CD4-positive, alpha-beta T cell treated with Interleukin-4 for 1 hour (primary cell): ENCODE results near the gene CREBL2.
"Not testable (repeated sequence)": the region's sequence is repeated elsewhere in the genome, so short reads cannot be mapped to it uniquely, and the experiment has no call there.

Source experiments
- DNase-seq, 2 donors: peaks; one replicate each; pipeline ENCODE4 v3.0.0-alpha.2; 2020 to 2022

The CREBL2 gene

DNA sequence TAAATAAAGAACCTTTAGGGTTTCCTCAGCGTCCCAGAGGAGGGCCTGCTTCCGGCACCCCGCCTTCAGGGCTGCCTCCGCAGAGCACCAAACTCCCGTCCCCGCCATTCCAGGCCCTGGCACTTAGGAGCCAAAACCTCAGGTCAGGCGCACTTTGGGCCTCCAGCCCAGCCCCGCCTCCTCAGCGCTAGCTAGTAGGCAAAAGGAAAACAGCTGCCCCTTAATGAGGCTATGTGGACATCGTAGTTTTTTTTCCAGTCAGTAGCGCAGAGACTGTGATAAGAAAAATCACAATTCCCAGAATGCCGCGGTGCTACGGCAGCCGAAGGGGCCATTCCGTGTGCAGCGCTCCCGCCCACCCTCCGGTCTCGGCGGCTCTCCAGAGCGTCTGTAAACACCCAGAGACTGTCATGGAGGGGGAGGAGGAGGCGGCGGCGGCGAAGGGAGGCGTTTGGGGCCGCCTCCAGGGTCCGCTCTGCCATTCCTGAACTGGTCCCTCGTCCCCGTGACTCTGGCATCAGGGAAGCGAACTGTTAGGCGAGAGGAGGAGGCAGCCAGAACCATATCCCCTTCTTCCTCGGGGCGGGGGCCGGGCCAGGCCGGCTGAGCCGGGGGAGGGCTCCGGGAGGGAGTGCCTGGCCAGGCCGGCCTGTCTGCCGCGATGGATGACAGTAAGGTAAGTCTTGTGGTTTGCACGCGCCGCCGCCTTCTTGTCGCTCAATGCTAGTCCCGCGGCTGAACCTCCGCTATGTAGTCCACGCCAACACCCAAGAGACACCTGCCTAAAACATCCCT, at the start of gene CREBL2:
TSS of gene CREBL2 (plus strand) at position 365 of the 795 bp plus-strand sequence. CDS start at position 662, 297 bp downstream.
- DNase-seq: peak; percentile 89 to 90

GRCh38 chr12:12562016-12562483, 49.6 kb upstream of the CREBL2 start:
- DNase-seq: peak in 1 of 2 donors; percentile 37

- peak; percentile 91 to 95 for DNase-seq
These were observed 49.0 kb upstream of the CREBL2 start, which contains the start of gene DUSP16 for GRCh38 chr12:12562585-12563261. Gene DUSP16, minus strand, starts transcription at chr12:12562863. Its CDS starts 41,765 bp downstream, at chr12:12521098.

- DNase-seq: no peak
These were observed 48.3 kb upstream of the CREBL2 start for GRCh38 chr12:12563290-12563928.

DNA sequence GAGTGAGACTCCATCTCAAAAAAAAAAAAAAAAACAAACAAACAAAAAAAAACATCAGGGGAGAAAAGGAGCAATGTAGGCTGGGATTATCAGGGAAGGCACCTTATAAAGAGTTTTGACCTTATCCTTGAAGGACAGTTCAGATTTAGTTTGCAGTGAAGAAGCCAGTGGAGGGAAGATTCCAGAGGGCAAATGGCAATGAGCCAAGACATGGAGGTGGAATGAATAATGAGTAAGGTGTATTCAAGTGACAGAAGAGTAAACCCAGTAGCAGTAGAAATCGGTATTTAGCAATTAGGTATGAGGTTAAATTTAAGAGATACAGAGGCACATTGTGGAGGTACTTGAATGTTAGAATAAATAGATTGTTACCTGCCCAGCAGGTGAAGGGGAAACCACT, 46.8 kb upstream of the CREBL2 start:
- DNase-seq: no peak

- DNase-seq: not testable (repeated sequence)
These were observed 45.7 kb upstream of the CREBL2 start for GRCh38 chr12:12565971-12566370.

DNA sequence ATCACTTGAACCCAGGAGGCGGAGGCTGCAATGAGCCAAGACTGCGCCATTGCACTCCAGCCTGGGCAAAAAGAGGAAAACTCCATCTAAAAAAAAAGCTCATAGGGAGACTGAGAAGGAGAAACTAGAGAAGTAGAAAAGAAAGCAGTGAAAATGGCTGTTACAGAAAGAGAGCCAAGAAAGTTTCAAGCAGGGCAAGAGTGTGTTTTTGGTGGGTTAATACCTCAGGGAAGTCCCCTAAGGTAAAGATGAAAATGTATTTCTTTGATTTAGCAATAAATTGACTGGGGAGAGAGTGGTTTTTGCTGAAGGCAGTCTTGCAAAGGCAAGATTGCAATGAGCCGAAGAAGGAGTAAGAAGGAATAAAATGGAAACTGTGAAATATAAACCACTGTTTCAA, 39.0 kb upstream of the CREBL2 start:
- DNase-seq: no peak

- no peak for DNase-seq
These were observed 33.9 kb upstream of the CREBL2 start for GRCh38 chr12:12577786-12578185.

- DNase-seq: not testable (repeated sequence)
These were observed 31.0 kb upstream of the CREBL2 start for GRCh38 chr12:12580716-12581115.

GRCh38 chr12:12582193-12582881, 29.3 kb upstream of the CREBL2 start:
- no peak for DNase-seq

DNA sequence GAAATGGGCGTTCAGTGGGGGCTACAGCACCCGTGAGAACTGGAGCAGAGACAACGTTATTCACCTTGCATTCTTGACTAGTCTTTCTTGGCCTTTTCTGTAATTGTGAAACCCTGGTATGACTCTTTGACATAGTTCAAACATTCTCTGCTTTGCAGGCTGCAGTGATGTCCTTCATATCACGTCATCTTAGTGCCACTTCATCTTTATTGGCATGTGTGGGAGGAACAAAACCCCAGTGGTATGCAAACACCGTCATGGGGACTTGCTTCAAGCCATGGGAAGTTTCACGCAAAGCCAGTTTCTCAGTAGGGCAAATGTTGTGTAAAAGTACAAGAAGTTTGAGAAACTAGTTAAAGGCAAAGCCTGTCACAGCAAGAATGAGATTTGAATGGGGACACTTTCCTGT, 28.8 kb upstream of the CREBL2 start:
- no peak for DNase-seq

DNA sequence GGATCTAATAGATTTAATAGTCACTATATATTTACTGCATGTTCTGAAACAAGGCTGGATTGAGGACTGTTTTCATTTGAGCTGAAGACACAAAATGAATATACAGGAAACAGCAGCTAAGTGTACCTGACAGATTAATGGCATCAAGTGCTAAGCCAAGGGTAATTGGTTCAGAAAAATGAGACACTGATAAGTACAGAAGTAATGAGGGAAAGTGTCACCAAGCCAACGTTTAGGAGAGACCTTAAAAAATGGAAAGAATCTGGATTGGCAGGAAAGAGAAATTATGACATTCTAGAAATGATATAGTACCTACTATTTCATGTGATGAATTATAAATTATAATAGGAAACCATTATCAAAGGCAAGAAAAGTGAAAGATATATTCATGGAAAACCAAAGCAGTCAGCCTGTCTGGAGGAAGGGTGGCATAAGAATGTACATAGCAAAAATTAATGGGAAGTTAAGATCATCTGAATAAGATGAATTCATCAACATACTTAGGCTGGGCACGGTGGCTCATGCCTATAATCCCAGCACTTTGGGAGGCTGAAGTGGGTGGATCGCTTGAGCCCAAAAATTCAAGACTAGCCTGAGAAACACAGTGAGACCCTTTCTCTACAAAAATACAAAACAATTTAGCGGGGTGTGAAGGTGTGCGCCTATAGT, 28.0 kb upstream of the CREBL2 start:
- DNase-seq: no peak

- DNase-seq: no peak
These were observed 26.4 kb upstream of the CREBL2 start for GRCh38 chr12:12585115-12585863.

DNA sequence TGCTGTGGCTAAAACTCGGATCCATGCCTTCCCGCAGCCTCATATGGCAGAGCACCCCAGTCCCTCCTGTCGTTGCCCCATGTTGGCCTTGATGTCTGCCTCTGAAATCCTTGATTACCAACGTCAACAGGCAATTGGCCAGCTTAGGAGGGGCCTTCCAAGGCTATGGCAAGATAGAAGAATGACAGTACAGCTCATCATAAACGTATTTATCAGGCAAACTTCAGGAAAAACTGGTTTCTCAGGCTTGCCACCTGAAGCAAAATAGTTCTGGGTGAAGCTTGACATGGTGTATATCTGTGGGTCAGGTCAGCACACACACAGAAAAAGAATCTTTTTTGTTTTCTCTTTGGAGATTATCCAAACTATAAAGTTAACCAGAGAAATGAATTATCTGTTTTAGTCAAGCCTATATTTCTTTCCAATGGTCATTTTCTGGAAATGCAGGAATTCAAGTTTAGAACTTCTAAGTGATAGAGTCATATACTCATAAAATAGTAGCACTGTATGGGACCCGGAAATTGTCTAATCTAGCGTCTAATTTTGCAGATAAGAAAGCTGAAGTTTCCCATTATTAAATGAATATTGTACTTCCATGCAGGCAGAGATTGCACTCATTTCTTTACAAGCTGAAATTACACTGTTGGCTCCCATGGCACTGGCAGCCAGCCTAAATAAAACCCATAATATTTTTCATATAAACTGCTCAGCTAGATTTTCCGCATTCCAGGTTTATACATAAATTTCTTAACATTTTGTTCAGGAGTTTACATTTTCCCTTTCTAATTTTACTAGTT, 24.6 kb upstream of the CREBL2 start:
- no peak for DNase-seq

DNA sequence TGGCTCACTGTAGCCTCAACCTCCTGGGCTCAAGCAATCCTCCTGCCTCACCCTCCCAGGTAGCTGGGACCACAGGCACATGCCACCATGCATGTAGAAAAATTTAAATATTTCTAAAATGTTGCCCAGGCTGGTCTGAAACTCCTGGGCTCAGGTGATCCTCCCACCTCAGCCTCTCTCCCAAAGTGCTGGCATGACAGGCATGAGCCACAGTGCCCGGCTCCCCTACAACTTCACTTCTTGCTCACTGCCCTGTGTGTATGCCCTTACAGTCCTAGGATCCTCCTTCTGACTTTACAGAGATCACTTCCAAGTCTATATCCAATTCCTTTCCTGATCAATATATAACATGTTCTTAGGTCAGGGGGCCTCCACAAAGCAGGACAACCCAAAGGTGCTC, 23.8 kb upstream of the CREBL2 start:
- no peak for DNase-seq

DNA sequence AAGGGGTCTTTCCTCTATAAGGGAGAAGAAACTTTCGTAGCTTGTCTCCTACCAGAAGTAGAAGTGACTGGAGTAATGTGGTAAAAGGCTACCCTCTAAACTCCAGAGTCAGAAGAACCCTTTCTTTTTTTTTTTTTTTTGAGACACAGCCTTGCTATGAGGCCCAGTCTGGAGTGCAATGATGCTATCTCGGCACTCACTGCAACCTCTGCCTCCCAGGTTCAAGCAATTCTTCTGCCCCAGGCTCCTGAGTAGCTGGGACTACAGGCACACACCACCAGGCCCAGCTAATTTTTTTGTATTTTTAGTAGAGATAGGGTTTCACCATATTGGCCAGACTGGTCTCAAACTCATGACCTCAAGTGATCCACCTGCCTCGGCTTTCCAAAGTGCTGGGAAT, 23.2 kb upstream of the CREBL2 start:
- not testable (repeated sequence) for DNase-seq

- DNase-seq: no peak
These were observed 20.7 kb upstream of the CREBL2 start for GRCh38 chr12:12590961-12591360.

- DNase-seq: no peak
These were observed 18.7 kb upstream of the CREBL2 start for GRCh38 chr12:12592930-12593329.

- DNase-seq: not testable (repeated sequence)
These were observed 15.7 kb upstream of the CREBL2 start for GRCh38 chr12:12595929-12596328.

DNA sequence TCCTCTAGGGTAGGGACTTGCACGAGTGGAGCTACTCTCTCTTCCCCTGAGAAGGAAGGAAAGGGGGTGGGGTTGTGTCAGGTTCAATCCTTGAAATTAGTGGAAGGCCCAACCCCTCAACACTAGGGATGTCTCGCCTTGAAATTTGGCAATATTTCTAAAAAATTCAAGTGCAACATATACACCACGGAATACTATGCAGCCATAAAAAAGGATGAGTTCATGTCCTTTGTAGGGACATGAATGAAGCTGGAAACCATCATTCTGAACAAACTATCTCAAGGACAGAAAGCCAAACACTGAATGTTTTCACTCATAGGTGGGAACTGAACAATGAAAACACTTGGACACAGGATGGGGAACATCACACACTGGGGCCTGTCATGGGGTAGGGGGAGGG, 15.1 kb upstream of the CREBL2 start:
- DNase-seq: not testable (repeated sequence)

GRCh38 chr12:12598864-12599263, 12.8 kb upstream of the CREBL2 start:
- no peak for DNase-seq
